ENCODE measurements around the gene THEMIS. TPM values are rescaled to one million over a fixed set of nuclear protein-coding genes. Genes with fewer than 3 reads are reported as not detected.

Gene THEMIS
- total RNA-seq, 1 donor from 2014 or later = 0.07 TPM

GRCh38 chr6:127833336-127833735 lies 67.5 kb downstream of the THEMIS start:
- H2AFZ ChIP-seq (ENCODE audit: low read depth, low read length) = no peak overlapping the region
- no peak overlapping the region for H3K9ac ChIP-seq (ENCODE audit: low read length)
- no peak overlapping the region for H3K27ac ChIP-seq (ENCODE audit: low read depth, low read length)
- Mint-ChIP-seq H3K9me3 (ENCODE audit: unreplicated experiment) (no peaks in the 10 kb centered on the region), H3K36me3 (ENCODE audit: low read depth, unreplicated experiment) (no peaks in the 10 kb centered on the region), H3K27ac (ENCODE audit: unreplicated experiment) (no peak overlapping the region), H3K4me1 (ENCODE audit: low read depth, unreplicated experiment) (peaks cover 4% of the 10 kb centered on the region), H3K4me3 (ENCODE audit: unreplicated experiment) (no peak overlapping the region), H3K27me3 (ENCODE audit: low read depth, unreplicated experiment) (no peaks in the 10 kb centered on the region)
- H3K4me1 ChIP-seq (ENCODE audit: insufficient read depth, low read length) = no peaks in the 10 kb centered on the region
- H3K79me2 ChIP-seq (ENCODE audit: insufficient read depth, low read length) = no peaks in the 10 kb centered on the region
- H3K9me3 ChIP-seq (ENCODE audit: insufficient read depth, low read depth, low read length) = no peaks in the 10 kb centered on the region
- no peak overlapping the region for H3K4me2 ChIP-seq (ENCODE audit: low read length)
- H3K36me3 ChIP-seq (ENCODE audit: insufficient read depth, low read length) = no peaks in the 10 kb centered on the region
- H3K4me3 ChIP-seq (ENCODE audit: insufficient read depth, low read depth, low read length) = no peak overlapping the region
- DNase-seq (ENCODE audit: low read depth) (no peak), FAIRE-seq (no peak)
- no peaks in the 10 kb centered on the region for H3K27me3 ChIP-seq (ENCODE audit: insufficient read depth, low read length)
- H4K20me1 ChIP-seq (ENCODE audit: insufficient read depth, low read length) = no peaks in the 10 kb centered on the region
- no peak for TF ChIP-seq EZH2 (IDR thresholded peaks at IDR 0.05; ENCODE audit: insufficient read depth, low read length)
- TF ChIP-seq, protein P1, sequence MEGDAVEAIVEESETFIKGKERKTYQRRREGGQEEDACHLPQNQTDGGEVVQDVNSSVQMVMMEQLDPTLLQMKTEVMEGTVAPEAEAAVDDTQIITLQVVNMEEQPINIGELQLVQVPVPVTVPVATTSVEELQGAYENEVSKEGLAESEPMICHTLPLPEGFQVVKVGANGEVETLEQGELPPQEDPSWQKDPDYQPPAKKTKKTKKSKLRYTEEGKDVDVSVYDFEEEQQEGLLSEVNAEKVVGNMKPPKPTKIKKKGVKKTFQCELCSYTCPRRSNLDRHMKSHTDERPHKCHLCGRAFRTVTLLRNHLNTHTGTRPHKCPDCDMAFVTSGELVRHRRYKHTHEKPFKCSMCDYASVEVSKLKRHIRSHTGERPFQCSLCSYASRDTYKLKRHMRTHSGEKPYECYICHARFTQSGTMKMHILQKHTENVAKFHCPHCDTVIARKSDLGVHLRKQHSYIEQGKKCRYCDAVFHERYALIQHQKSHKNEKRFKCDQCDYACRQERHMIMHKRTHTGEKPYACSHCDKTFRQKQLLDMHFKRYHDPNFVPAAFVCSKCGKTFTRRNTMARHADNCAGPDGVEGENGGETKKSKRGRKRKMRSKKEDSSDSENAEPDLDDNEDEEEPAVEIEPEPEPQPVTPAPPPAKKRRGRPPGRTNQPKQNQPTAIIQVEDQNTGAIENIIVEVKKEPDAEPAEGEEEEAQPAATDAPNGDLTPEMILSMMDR (IDR thresholded peaks at IDR 0.05; ENCODE audit: insufficient read depth, low read depth, low read length) = no peak

GRCh38 chr6:127832381-127832780 lies 68.5 kb downstream of the THEMIS start:
- H3K36me3 ChIP-seq (ENCODE audit: insufficient read depth, low read length) = no peaks in the 10 kb centered on the region
- H3K9me3 Mint-ChIP-seq (ENCODE audit: unreplicated experiment) = no peaks in the 10 kb centered on the region
- H3K79me2 ChIP-seq (ENCODE audit: insufficient read depth, low read length) = no peaks in the 10 kb centered on the region
- no peaks in the 10 kb centered on the region for H3K9me3 ChIP-seq (ENCODE audit: insufficient read depth, low read depth, low read length)
- no peak overlapping the region for H3K4me2 ChIP-seq (ENCODE audit: low read length)
- no peaks in the 10 kb centered on the region for H4K20me1 ChIP-seq (ENCODE audit: insufficient read depth, low read length)
- no peak overlapping the region for H3K4me3 ChIP-seq (ENCODE audit: insufficient read depth, low read depth, low read length)
- H3K4me3 Mint-ChIP-seq (ENCODE audit: unreplicated experiment) = no peak overlapping the region
- no peaks in the 10 kb centered on the region for H3K27me3 ChIP-seq (ENCODE audit: insufficient read depth, low read length)
- H3K36me3 Mint-ChIP-seq (ENCODE audit: low read depth, unreplicated experiment) = no peaks in the 10 kb centered on the region
- H3K4me1 ChIP-seq (ENCODE audit: insufficient read depth, low read length) = no peaks in the 10 kb centered on the region
- no peak for FAIRE-seq
- no peak overlapping the region for H2AFZ ChIP-seq (ENCODE audit: low read depth, low read length)
- no peak for DNase-seq (ENCODE audit: low read depth)
- no peak overlapping the region for H3K27ac Mint-ChIP-seq (ENCODE audit: unreplicated experiment)
- TF ChIP-seq, protein P1 (IDR thresholded peaks at IDR 0.05; ENCODE audit: insufficient read depth, low read depth, low read length) = no peak
- TF ChIP-seq EZH2 (IDR thresholded peaks at IDR 0.05; ENCODE audit: insufficient read depth, low read length) = no peak
- no peak overlapping the region for H3K27ac ChIP-seq (ENCODE audit: low read depth, low read length)
- H3K4me1 Mint-ChIP-seq (ENCODE audit: low read depth, unreplicated experiment) = peaks cover 4% of the 10 kb centered on the region
- H3K9ac ChIP-seq (ENCODE audit: low read length) = no peak overlapping the region
- H3K27me3 Mint-ChIP-seq (ENCODE audit: low read depth, unreplicated experiment) = no peaks in the 10 kb centered on the region

- no peak for DNase-seq (ENCODE audit: low read depth)
- H3K27ac Mint-ChIP-seq (ENCODE audit: unreplicated experiment) = no peak overlapping the region
- H3K27me3 Mint-ChIP-seq (ENCODE audit: low read depth, unreplicated experiment) = no peaks in the 10 kb centered on the region
- Histone ChIP-seq H3K4me1 (ENCODE audit: insufficient read depth, low read length) (no peaks in the 10 kb centered on the region), H3K27me3 (ENCODE audit: insufficient read depth, low read length) (no peaks in the 10 kb centered on the region), H3K36me3 (ENCODE audit: insufficient read depth, low read length) (no peaks in the 10 kb centered on the region), H3K79me2 (ENCODE audit: insufficient read depth, low read length) (no peaks in the 10 kb centered on the region), H3K4me3 (ENCODE audit: insufficient read depth, low read depth, low read length) (no peak overlapping the region), H3K9ac (ENCODE audit: low read length) (no peak overlapping the region), H3K27ac (ENCODE audit: low read depth, low read length) (no peak overlapping the region), H3K4me2 (ENCODE audit: low read length) (no peak overlapping the region), H2AFZ (ENCODE audit: low read depth, low read length) (no peak overlapping the region), H4K20me1 (ENCODE audit: insufficient read depth, low read length) (no peaks in the 10 kb centered on the region), H3K9me3 (ENCODE audit: insufficient read depth, low read depth, low read length) (no peaks in the 10 kb centered on the region)
- H3K9me3 Mint-ChIP-seq (ENCODE audit: unreplicated experiment) = no peaks in the 10 kb centered on the region
- H3K4me3 Mint-ChIP-seq (ENCODE audit: unreplicated experiment) = no peak overlapping the region
- TF ChIP-seq EZH2 (IDR thresholded peaks at IDR 0.05; ENCODE audit: insufficient read depth, low read length) = no peak
- TF ChIP-seq, protein P1 (IDR thresholded peaks at IDR 0.05; ENCODE audit: insufficient read depth, low read depth, low read length) = no peak
- no peaks in the 10 kb centered on the region for H3K36me3 Mint-ChIP-seq (ENCODE audit: low read depth, unreplicated experiment)
- H3K4me1 Mint-ChIP-seq (ENCODE audit: low read depth, unreplicated experiment) = no peaks in the 10 kb centered on the region
- FAIRE-seq = no peak
Observed at GRCh38 chr6:127824061-127824460, 76.8 kb downstream of the THEMIS start.

All from astrocyte (in vitro differentiated cells and primary cell).